Measurements from ENCODE around the gene C1orf159.
A peak's percentile ranks its signal among the peaks of the same experiment; 100 is the strongest.

The C1orf159 gene

GRCh38 chr1:1049318-1050165 is 66.3 kb downstream of the C1orf159 start:
- no peak for DNase-seq

GRCh38 chr1:1048765-1049164 is 67.1 kb downstream of the C1orf159 start:
- DNase-seq, result no peak

- DNase-seq, result no peak
Measured at GRCh38 chr1:1047963-1048362, 67.9 kb downstream of the C1orf159 start.

- no peak for DNase-seq
Measured at GRCh38 chr1:1047407-1047806, 68.5 kb downstream of the C1orf159 start.

GRCh38 chr1:1046767-1047166 is 69.1 kb downstream of the C1orf159 start:
- no peak for DNase-seq

GRCh38 chr1:1046243-1046642 is 69.6 kb downstream of the C1orf159 start:
- no peak for DNase-seq

GRCh38 chr1:1045129-1045528 is 70.8 kb downstream of the C1orf159 start:
- DNase-seq, result no peak

- no peak for DNase-seq
Measured at GRCh38 chr1:1044455-1045078, 71.3 kb downstream of the C1orf159 start.

- no peak for DNase-seq
Measured at GRCh38 chr1:1043921-1044320, 72.0 kb downstream of the C1orf159 start.

- DNase-seq, result no peak
Measured at GRCh38 chr1:1043411-1043810, 72.5 kb downstream of the C1orf159 start.

GRCh38 chr1:1042835-1043234 is 73.1 kb downstream of the C1orf159 start:
- no peak for DNase-seq

GRCh38 chr1:1041873-1042272 is 74.0 kb downstream of the C1orf159 start:
- DNase-seq, result no peak

- DNase-seq, result no peak
Measured at GRCh38 chr1:1041092-1041523, 74.8 kb downstream of the C1orf159 start.

- peak; percentile 86 for DNase-seq
Measured at GRCh38 chr1:1040004-1040991, 75.6 kb downstream of the C1orf159 start.

- peak; percentile 62 for DNase-seq
Measured at GRCh38 chr1:1039145-1039910, 76.6 kb downstream of the C1orf159 start.

GRCh38 chr1:1038694-1039093 is 77.2 kb downstream of the C1orf159 start:
- DNase-seq, result no peak

GRCh38 chr1:1037366-1038327 is 78.2 kb downstream of the C1orf159 start:
- no peak for DNase-seq

- no peak for DNase-seq
Measured at GRCh38 chr1:1035291-1035943, 80.5 kb downstream of the C1orf159 start.

- no peak for DNase-seq
Measured at GRCh38 chr1:1034439-1034781, 81.5 kb downstream of the C1orf159 start.

GRCh38 chr1:1033731-1034438 is 82.0 kb downstream of the C1orf159 start:
- DNase-seq, result no peak

Measured in activated CD4-positive, alpha-beta T cell treated with anti-CD3 and anti-CD28 coated beads, Interleukin-2, amount 50 U/mL, for 16 hours (primary cell).